Glutamatergic neuron (in vitro differentiated cells): Measurements from ENCODE around the gene PI16. TPM values are rescaled to one million over a fixed set of nuclear protein-coding genes. Genes with fewer than 3 reads are reported as not detected.

Experiments
- DNase-seq: peaks from one replicate; pipeline ENCODE4 v3.0.0; 2022
- H3K27ac Mint-ChIP-seq: one replicate; pipeline ENCODE4 v1.8.0; 2020; ENCODE audit warnings: mild to moderate bottlenecking, mixed read lengths, inconsistent platforms; ENCODE audit not compliant: unreplicated experiment
- H3K27me3 Mint-ChIP-seq: one replicate; pipeline ENCODE4 v1.8.0; 2020; ENCODE audit warnings: mild to moderate bottlenecking, moderate library complexity, mixed read lengths, inconsistent platforms; ENCODE audit not compliant: unreplicated experiment
- H3K36me3 Mint-ChIP-seq: one replicate; pipeline ENCODE4 v1.8.0; 2020; ENCODE audit warnings: mild to moderate bottlenecking, mixed read lengths, inconsistent platforms; ENCODE audit not compliant: unreplicated experiment
- H3K4me1 Mint-ChIP-seq: one replicate; pipeline ENCODE4 v1.8.0; 2020; ENCODE audit warnings: mild to moderate bottlenecking, low read depth, mixed read lengths, inconsistent platforms; ENCODE audit not compliant: unreplicated experiment
- H3K4me3 Mint-ChIP-seq: one replicate; pipeline ENCODE4 v1.8.0; 2020; ENCODE audit warnings: mild to moderate bottlenecking, mixed read lengths, inconsistent platforms; ENCODE audit not compliant: unreplicated experiment
- H3K9me3 Mint-ChIP-seq: one replicate; pipeline ENCODE4 v1.8.0; 2020; ENCODE audit warnings: mild to moderate bottlenecking, moderate library complexity, mixed read lengths, inconsistent platforms; ENCODE audit not compliant: unreplicated experiment
- total RNA-seq: library from RNA; stranded (reverse); fragmentation: NEBNext Ultra II Directional; extraction: Animal tissue kit (Norgen Biotek cat#: 25700); gene quantifications from one replicate; pipeline ENCODE4 v1.2.1, GENCODE V29; 2021; ENCODE audit not compliant: unreplicated experiment
- TF ChIP-seq, protein P1 (sequence below): fragments of 200-600 bp; sonication (generic); IDR thresholded peaks from one replicate; pipeline ENCODE4 v1.5.0; 2021; ENCODE audit not compliant: partially characterized antibody, unreplicated experiment

The PI16 gene
- total RNA-seq, 1 donor from 2014 or later = not detected

DNA sequence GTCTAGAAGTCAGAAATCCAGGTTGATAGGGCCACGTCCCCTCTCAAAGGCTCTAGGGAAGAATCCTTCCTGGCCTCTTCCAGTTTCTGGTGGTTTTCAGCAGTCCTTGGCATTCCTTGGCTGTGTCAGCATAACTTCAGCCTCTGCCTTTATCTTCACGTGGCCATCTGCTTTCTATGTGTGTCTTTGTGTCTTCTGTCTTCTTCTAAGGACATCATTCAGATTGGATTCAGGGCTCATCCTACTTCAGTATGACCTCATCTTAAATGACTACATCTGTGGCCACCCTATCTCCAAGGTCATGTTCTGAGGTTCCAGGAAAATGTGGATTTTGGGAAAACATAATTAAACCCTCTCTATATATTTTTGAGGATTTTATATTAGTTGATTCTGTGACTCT lies 45.8 kb upstream of the PI16 start:
- H3K27ac Mint-ChIP-seq = no peak overlapping the region

GRCh38 chr6:36912030-36912454 lies 42.5 kb upstream of the PI16 start:
- no peaks in the 10 kb centered on the region for H3K36me3 Mint-ChIP-seq
- H3K4me1 Mint-ChIP-seq = peaks cover 2% of the 10 kb centered on the region
- no peak for DNase-seq
- no peak overlapping the region for H3K4me3 Mint-ChIP-seq
- TF ChIP-seq, protein P1, sequence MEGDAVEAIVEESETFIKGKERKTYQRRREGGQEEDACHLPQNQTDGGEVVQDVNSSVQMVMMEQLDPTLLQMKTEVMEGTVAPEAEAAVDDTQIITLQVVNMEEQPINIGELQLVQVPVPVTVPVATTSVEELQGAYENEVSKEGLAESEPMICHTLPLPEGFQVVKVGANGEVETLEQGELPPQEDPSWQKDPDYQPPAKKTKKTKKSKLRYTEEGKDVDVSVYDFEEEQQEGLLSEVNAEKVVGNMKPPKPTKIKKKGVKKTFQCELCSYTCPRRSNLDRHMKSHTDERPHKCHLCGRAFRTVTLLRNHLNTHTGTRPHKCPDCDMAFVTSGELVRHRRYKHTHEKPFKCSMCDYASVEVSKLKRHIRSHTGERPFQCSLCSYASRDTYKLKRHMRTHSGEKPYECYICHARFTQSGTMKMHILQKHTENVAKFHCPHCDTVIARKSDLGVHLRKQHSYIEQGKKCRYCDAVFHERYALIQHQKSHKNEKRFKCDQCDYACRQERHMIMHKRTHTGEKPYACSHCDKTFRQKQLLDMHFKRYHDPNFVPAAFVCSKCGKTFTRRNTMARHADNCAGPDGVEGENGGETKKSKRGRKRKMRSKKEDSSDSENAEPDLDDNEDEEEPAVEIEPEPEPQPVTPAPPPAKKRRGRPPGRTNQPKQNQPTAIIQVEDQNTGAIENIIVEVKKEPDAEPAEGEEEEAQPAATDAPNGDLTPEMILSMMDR = no peak
- H3K27ac Mint-ChIP-seq = no peak overlapping the region
- H3K27me3 Mint-ChIP-seq = peaks cover 5% of the 10 kb centered on the region
- H3K9me3 Mint-ChIP-seq = peaks cover 2% of the 10 kb centered on the region

More for the DNA sequence above, 45.8 kb upstream of the PI16 start:
- H3K4me3 Mint-ChIP-seq = no peak overlapping the region
- TF ChIP-seq, protein P1 = no peak
- H3K27me3 Mint-ChIP-seq = no peaks in the 10 kb centered on the region
- peaks cover 8% of the 10 kb centered on the region for H3K4me1 Mint-ChIP-seq
- no peaks in the 10 kb centered on the region for H3K36me3 Mint-ChIP-seq
- no peak for DNase-seq
- H3K9me3 Mint-ChIP-seq = peaks cover 3% of the 10 kb centered on the region

DNA sequence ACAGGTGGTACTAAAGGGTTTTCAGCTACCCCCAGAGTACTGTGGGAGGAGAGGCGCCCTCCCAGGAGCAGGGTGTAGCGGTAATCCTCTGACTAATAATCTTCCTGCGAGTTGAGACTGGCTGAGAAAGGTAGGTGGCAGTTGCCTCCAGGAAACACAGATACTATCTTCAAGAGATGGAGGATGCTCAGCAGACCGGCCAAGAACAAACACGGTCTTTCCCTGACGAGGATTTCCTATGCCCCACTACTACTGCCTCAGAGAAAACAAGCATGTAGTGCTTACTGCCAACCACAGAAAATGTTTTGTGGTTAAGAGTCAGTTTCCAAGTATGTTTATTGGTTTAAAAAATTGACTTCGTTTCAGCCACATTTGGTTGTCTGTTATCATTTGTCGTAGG lies 42.0 kb upstream of the PI16 start:
- Mint-ChIP-seq H3K4me3 (no peak overlapping the region), H3K9me3 (peaks cover 2% of the 10 kb centered on the region), H3K27ac (no peak overlapping the region), H3K36me3 (no peaks in the 10 kb centered on the region), H3K4me1 (peaks cover 2% of the 10 kb centered on the region), H3K27me3 (peaks cover 5% of the 10 kb centered on the region)
- TF ChIP-seq, protein P1 = no peak
- DNase-seq = no peak

DNA sequence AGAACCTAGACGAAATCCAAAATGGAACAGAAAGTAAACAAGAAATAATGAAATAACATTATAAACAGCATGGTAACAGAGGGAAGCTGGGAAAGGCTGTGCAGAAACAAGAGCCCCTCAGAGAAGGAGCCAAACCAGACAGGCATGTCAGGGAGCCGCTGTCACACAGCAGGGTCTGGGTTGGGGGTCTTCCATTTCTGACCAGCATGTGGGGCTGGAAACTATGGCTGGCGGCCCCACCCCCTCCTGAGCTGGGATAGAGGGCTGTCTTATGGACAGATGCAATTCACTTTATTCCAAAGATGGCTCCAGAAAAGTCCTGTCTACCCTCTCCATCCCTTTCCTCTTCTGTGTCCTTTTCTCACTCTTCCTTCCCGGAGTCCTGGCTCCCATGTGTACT lies 41.5 kb upstream of the PI16 start:
- Mint-ChIP-seq H3K27me3 (peaks cover 5% of the 10 kb centered on the region), H3K27ac (no peak overlapping the region), H3K4me1 (peaks cover 2% of the 10 kb centered on the region), H3K4me3 (no peak overlapping the region), H3K36me3 (no peaks in the 10 kb centered on the region), H3K9me3 (peaks cover 2% of the 10 kb centered on the region)
- TF ChIP-seq, protein P1 = no peak
- DNase-seq = no peak

- no peaks in the 10 kb centered on the region for H3K4me1 Mint-ChIP-seq
- H3K36me3 Mint-ChIP-seq = no peaks in the 10 kb centered on the region
- peak; percentile 26 for DNase-seq
- H3K4me3 Mint-ChIP-seq = no peak overlapping the region
- peaks cover 2% of the 10 kb centered on the region for H3K9me3 Mint-ChIP-seq
- H3K27ac Mint-ChIP-seq = no peak overlapping the region
- TF ChIP-seq, protein P1 = no peak
- peaks cover 5% of the 10 kb centered on the region for H3K27me3 Mint-ChIP-seq
Measured at GRCh38 chr6:36914227-36914794, 40.2 kb upstream of the PI16 start.
